ENCODE data around the gene EXOSC2.

DNA sequence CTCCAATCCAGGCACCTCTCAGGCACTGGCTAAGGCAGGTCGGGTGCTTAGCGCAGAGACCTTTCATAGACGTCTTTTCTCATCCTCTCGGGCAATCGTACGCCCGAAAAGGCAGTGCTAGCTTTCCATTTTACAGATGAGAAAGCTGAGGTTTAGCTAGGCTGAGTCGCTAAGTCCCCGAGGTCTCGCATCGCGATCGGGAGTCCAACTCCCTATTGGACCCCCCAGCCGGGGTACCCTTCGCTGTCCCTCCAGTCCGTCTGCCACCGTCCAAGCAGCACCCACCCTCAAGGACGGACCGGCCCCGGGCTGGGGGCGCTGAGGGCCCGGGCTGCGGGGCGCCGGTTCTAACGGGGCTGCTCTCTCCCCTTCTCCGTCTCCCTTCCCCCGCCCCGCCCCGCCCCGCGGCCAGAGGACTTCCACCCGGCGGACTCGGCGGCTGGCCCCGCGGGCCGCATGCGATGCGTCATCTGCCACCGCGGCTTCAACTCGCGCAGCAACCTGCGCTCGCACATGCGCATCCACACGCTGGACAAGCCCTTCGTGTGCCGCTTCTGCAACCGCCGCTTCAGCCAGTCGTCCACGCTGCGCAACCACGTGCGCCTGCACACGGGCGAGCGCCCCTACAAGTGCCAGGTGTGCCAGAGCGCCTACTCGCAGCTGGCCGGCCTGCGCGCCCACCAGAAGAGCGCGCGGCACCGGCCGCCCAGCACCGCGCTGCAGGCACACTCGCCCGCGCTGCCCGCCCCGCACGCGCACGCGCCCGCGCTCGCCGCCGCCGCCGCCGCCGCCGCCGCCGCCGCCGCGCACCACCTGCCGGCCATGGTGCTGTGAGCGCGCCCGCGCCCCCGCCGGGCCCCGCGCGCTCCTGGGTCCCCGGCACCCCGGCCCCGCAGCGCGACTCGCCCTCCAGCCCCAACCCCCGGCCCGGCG is 12.5 kb upstream of the EXOSC2 start:
- TF ChIP-seq, protein P1, sequence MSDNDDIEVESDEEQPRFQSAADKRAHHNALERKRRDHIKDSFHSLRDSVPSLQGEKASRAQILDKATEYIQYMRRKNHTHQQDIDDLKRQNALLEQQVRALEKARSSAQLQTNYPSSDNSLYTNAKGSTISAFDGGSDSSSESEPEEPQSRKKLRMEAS (IDR thresholded peaks at IDR 0.05), result peak; percentile 96
- TF ChIP-seq RAD21 (IDR thresholded peaks at IDR 0.05; ENCODE audit: low read depth), result no peak
- TF ChIP-seq YY1 (IDR thresholded peaks at IDR 0.05; ENCODE audit: low read depth), result no peak; the same call in 1 of the 2 replicates

Measured in Ishikawa (cell line).